WTC11 (cell line): Measurements from ENCODE around the gene R3HCC1L. TPM values are rescaled to one million over a fixed set of nuclear protein-coding genes. Genes with fewer than 3 reads are reported as not detected.

Source experiments
- ATAC-seq: fragments of 200-7000 bp; cut with Tn5 transposase; 2 replicates; pipeline ENCODE4 v1.10.0; 2021; ENCODE audit warnings: mild to moderate bottlenecking, moderate library complexity
- CTCF ChIA-PET: fragments of 300-600 bp; sonication (Branson Sonifier 250); formaldehyde crosslinking; loops from one replicate; lab custom pipeline; 2021; ENCODE audit warnings: antibody characterized with exemption; lab: Charles Lee
- POLR2A ChIA-PET: fragments of 350-600 bp; sonication (Branson Sonifier 250); formaldehyde crosslinking; loops from one replicate; lab custom pipeline; 2021; ENCODE audit warnings: antibody characterized with exemption; lab: Charles Lee
- DNase-seq: peaks from one replicate; pipeline ENCODE4 v3.0.0; 2021; ENCODE audit warnings: low spot score
- H3K27ac Mint-ChIP-seq: 2 replicates; pipeline ENCODE4 v1.8.0; 2021; ENCODE audit warnings: mixed read lengths
- H3K27me3 Mint-ChIP-seq: 2 replicates; pipeline ENCODE4 v1.8.0; 2021; ENCODE audit warnings: low read depth, mild to moderate bottlenecking, moderate library complexity, mixed read lengths
- H3K36me3 Mint-ChIP-seq: 2 replicates; pipeline ENCODE4 v1.8.0; 2021; ENCODE audit warnings: mixed read lengths
- H3K4me1 Mint-ChIP-seq: 2 replicates; pipeline ENCODE4 v1.8.0; 2022; ENCODE audit warnings: mixed read lengths
- H3K4me3 Mint-ChIP-seq: 2 replicates; pipeline ENCODE4 v1.8.0; 2021; ENCODE audit warnings: mild to moderate bottlenecking, moderate library complexity, mixed read lengths
- H3K9me3 Mint-ChIP-seq: 2 replicates; pipeline ENCODE4 v1.8.0; 2021; ENCODE audit warnings: mixed read lengths
- ATF2 ChIP-seq: sonication (generic); formaldehyde crosslinking; IDR thresholded peaks from 2 replicates; pipeline ENCODE4 v1.8.1; 2022; ENCODE audit warnings: low read depth, missing genetic modification reagents, borderline replicate concordance
- ATF3 ChIP-seq: sonication (generic); formaldehyde crosslinking; conservative IDR thresholded peaks from 2 replicates; pipeline ENCODE4 v1.8.1; 2022; ENCODE audit warnings: mild to moderate bottlenecking, missing genetic modification reagents
- CDX4 ChIP-seq: fragments of 250-450 bp; sonication (Bioruptor Pico); IDR thresholded peaks from 2 replicates; pipeline ENCODE4 v1.9.0; 2021; ENCODE audit warnings: moderate library complexity, mild to moderate bottlenecking, inconsistent platforms, borderline replicate concordance
- ETV6 ChIP-seq: sonication (generic); formaldehyde crosslinking; IDR thresholded peaks from 2 replicates; pipeline ENCODE4 v1.8.1; 2022; ENCODE audit warnings: mild to moderate bottlenecking, missing genetic modification reagents
- FOXP4 ChIP-seq: sonication (generic); formaldehyde crosslinking; IDR thresholded peaks from 2 replicates; pipeline ENCODE4 v1.8.0; 2022; ENCODE audit warnings: mild to moderate bottlenecking, missing genetic modification reagents
- GTF2I ChIP-seq: fragments of 250-450 bp; sonication (Bioruptor Pico); conservative IDR thresholded peaks from 2 replicates; pipeline ENCODE4 v1.4.0; 2021; ENCODE audit warnings: mild to moderate bottlenecking
- NR2C2 ChIP-seq: sonication (generic); formaldehyde crosslinking; IDR thresholded peaks from 2 replicates; pipeline ENCODE4 v1.8.0; 2022; ENCODE audit warnings: mild to moderate bottlenecking, missing genetic modification reagents
- NR3C1 ChIP-seq: sonication (generic); formaldehyde crosslinking; conservative IDR thresholded peaks from 2 replicates; pipeline ENCODE4 v1.8.1; 2023; ENCODE audit warnings: low read depth, mild to moderate bottlenecking, missing genetic modification reagents
- PRDM15 ChIP-seq: sonication (generic); formaldehyde crosslinking; IDR thresholded peaks from 2 replicates; pipeline ENCODE4 v1.8.0; 2022; ENCODE audit warnings: missing genetic modification reagents
- SMAD4 ChIP-seq: sonication (generic); formaldehyde crosslinking; IDR thresholded peaks from 2 replicates; pipeline ENCODE4 v1.8.0; 2022; ENCODE audit warnings: mild to moderate bottlenecking, missing genetic modification reagents
- USF2 ChIP-seq: sonication (generic); formaldehyde crosslinking; IDR thresholded peaks from 2 replicates; pipeline ENCODE4 v1.8.1; 2023; ENCODE audit warnings: mild to moderate bottlenecking, missing genetic modification reagents, moderate library complexity
- ZNF416 ChIP-seq: fragments of 250-450 bp; sonication (Bioruptor Pico); IDR thresholded peaks from 2 replicates; pipeline ENCODE4 v1.9.0; 2021; ENCODE audit warnings: mild to moderate bottlenecking, inconsistent platforms
- ZNF671 ChIP-seq: fragments of 250-450 bp; sonication (Bioruptor Pico); IDR thresholded peaks from 2 replicates; pipeline ENCODE4 v1.8.0; 2021; ENCODE audit warnings: mild to moderate bottlenecking
- total RNA-seq: library from RNA; stranded (reverse); gene quantifications from 3 replicates; pipeline ENCODE4 v1.2.3, GENCODE V29; 2021

R3HCC1L gene
- total RNA-seq, 1 experiment from 2014 or later = 14.7 TPM

GRCh38 chr10:98262571-98262970 is 128.1 kb downstream of the R3HCC1L start (continued):
- TF ChIP-seq PRDM15 (CRISPR knock-in tag) (no peak), NR3C1 (CRISPR knock-in tag) (no peak)

GRCh38 chr10:98263088-98263487 is 128.6 kb downstream of the R3HCC1L start:
- ATAC-seq (no peak), DNase-seq (no peak)
- TF ChIP-seq ATF2 (CRISPR knock-in tag) (no peak), USF2 (no peak), ZNF671 (CRISPR knock-in tag) (no peak), NR2C2 (CRISPR knock-in tag) (no peak), ETV6 (CRISPR knock-in tag) (no peak), GTF2I (CRISPR knock-in tag) (no peak), ZNF416 (no peak)
- Mint-ChIP-seq H3K36me3 (no peaks in the 10 kb centered on the region), H3K27ac (no peak overlapping the region), H3K4me1 (peaks cover 8% of the 10 kb centered on the region), H3K27me3 (peaks cover 5% of the 10 kb centered on the region), H3K9me3 (no peaks in the 10 kb centered on the region), H3K4me3 (no peak overlapping the region)
- CTCF ChIA-PET = interaction anchor here (0.8 to 13.7 kb wide), 14 partner anchors 8 to 226 kb away, joined by 3 to 204 read pairs (median 4); no protein-coding TSS in a partner anchor
- POLR2A ChIA-PET = interaction anchor here (1.1 kb wide), 1 partner anchor 46 kb away, joined by 3 read pairs; no protein-coding TSS in a partner anchor

GRCh38 chr10:98264378-98265065 is 130.1 kb downstream of the R3HCC1L start:
- ChIA-PET POLR2A (interaction anchor here (0.6 kb wide), 1 partner anchor 307 kb away, joined by 4 read pairs; no protein-coding TSS in a partner anchor), CTCF (interaction anchor here (13.7 kb wide), 1 partner anchor 45 kb away, joined by 204 read pairs; no protein-coding TSS in a partner anchor)

More at GRCh38 chr10:98264378-98265065, 130.1 kb downstream of the R3HCC1L start:
- H3K4me1 Mint-ChIP-seq = peaks cover 12% of the 10 kb centered on the region
- H3K27ac Mint-ChIP-seq = no peak overlapping the region
- no peaks in the 10 kb centered on the region for H3K36me3 Mint-ChIP-seq
- no peak overlapping the region for H3K4me3 Mint-ChIP-seq
- H3K27me3 Mint-ChIP-seq = peaks cover 14% of the 10 kb centered on the region
- DNase-seq (no peak), ATAC-seq (no peak)
- no peaks in the 10 kb centered on the region for H3K9me3 Mint-ChIP-seq
- TF ChIP-seq CDX4 (CRISPR knock-in tag) (no peak), SMAD4 (no peak), ATF3 (CRISPR knock-in tag) (no peak), PRDM15 (CRISPR knock-in tag) (no peak), FOXP4 (CRISPR knock-in tag) (no peak)
